K562 (cell line): ENCODE measurements around the gene SLC2A8. TPM values are rescaled to one million over a fixed set of nuclear protein-coding genes. Genes with fewer than 3 reads are reported as not detected.

ENCODE experiments used
- ATAC-seq: fragments of 200-7000 bp; cut with Tn5 transposase; 3 replicates; pipeline ENCODE4 v1.9.1; 2020; ENCODE audit warnings: moderate library complexity
- BruUV-seq: library from RNA; stranded (reverse); fragments of 400-500 nt; replicated peaks from 2 replicates; lab custom pipeline; 2021; lab: Mats Ljungman, UMichigan
- CTCF ChIA-PET: fragments of 300-600 bp; formaldehyde crosslinking; extraction: SDS; loops from one replicate; lab custom pipeline; 2021; ENCODE audit warnings: low intra/inter-chr PET ratio; lab: Yijun Ruan, JAX
- POLR2A ChIA-PET: fragments of 300-600, 350-650 bp; sonication (Branson Sonifier 250); formaldehyde crosslinking; extraction: SDS; loops from one replicate; lab custom pipeline; 2021; ENCODE audit warnings: antibody characterized with exemption, inconsistent platforms; lab: Yijun Ruan, JAX
- DNase-seq, 4 experiments: peaks; one replicate each; pipeline versions ENCODE4 v3.0.0 to v3.0.0-alpha.2; 2011 to 2018; ENCODE audit warnings: low spot score in 3 of 4, mixed read lengths in 3 of 4; ENCODE audit errors: extremely low read depth in 1 of 4
- FAIRE-seq: peaks from 2 replicates; lab custom pipeline; 2011; peaks lifted over from hg19 to GRCh38; lab: Jason Lieb, UNC
- H2AFZ ChIP-seq: 2 replicates; pipeline ENCODE4 v1.6.0; 2011; ENCODE audit warnings: low read depth, low read length, control low read depth, inconsistent platforms
- H3K27ac ChIP-seq: fragments of 200-600 bp; 3 replicates; pipeline ENCODE4 v1.8.0; 2011; ENCODE audit warnings: low read depth, mild to moderate bottlenecking, control low read depth, inconsistent platforms, low read length, moderate library complexity, mixed read lengths; ENCODE audit errors: extremely low read depth
- H3K27me3 ChIP-seq, 2 experiments: fragments of 300-600 bp in 1 of 2; 2 replicates in 1 of 2; 3 replicates in 1 of 2; pipeline versions ENCODE4 v1.6.0 to v1.8.0; 2011; ENCODE audit warnings: inconsistent platforms in 2 of 2, low read length in 2 of 2, mild to moderate bottlenecking in 1 of 2, mixed read lengths in 1 of 2, moderate library complexity in 1 of 2; ENCODE audit not compliant: control insufficient read depth in 2 of 2, insufficient read depth in 2 of 2
- H3K36me3 ChIP-seq: fragments of 300-600 bp; 3 replicates; pipeline ENCODE4 v1.8.0; 2011; ENCODE audit warnings: mild to moderate bottlenecking, low read length, inconsistent platforms; ENCODE audit not compliant: control insufficient read depth, insufficient read depth
- H3K4me1 ChIP-seq, 2 experiments: fragments of 200-600 bp in 1 of 2; replicated peaks in 1 of 2; 2 replicates in 1 of 2; 3 replicates in 1 of 2; pipeline versions ENCODE4 v1.5.1 to v1.8.0; 2011; ENCODE audit warnings: inconsistent platforms in 2 of 2, low read length in 2 of 2, mild to moderate bottlenecking in 1 of 2, mixed read lengths in 1 of 2, moderate library complexity in 1 of 2; ENCODE audit not compliant: control insufficient read depth in 2 of 2, insufficient read depth in 2 of 2
- H3K4me2 ChIP-seq: 2 replicates; pipeline ENCODE4 v1.6.1; 2011; ENCODE audit warnings: low read length, control low read depth, inconsistent platforms, mixed read lengths; ENCODE audit not compliant: insufficient read depth
- H3K4me3 ChIP-seq: fragments of 200-600 bp; sonication (generic), shearing (Covaris generic); 2 replicates; pipeline ENCODE4 v1.5.1; 2016; ENCODE audit warnings: control low read depth, inconsistent platforms
- H3K79me2 ChIP-seq: fragments of 200-600 bp; 3 replicates; pipeline ENCODE4 v1.8.0; 2011; ENCODE audit warnings: low read length, inconsistent platforms; ENCODE audit not compliant: control insufficient read depth, insufficient read depth
- H3K9ac ChIP-seq, 2 experiments: 2 replicates each; pipeline versions ENCODE4 v1.6.0 to v1.6.1; 2011; ENCODE audit warnings: low read depth in 2 of 2, low read length in 2 of 2, control low read depth in 1 of 2, inconsistent platforms in 1 of 2, mild to moderate bottlenecking in 1 of 2, mixed read lengths in 1 of 2; ENCODE audit not compliant: insufficient read depth in 1 of 2
- H3K9me1 ChIP-seq: one replicate; pipeline ENCODE4 v1.6.0; 2011; ENCODE audit warnings: inconsistent platforms, mild to moderate bottlenecking, low read length, moderate library complexity; ENCODE audit not compliant: control insufficient read depth, insufficient read depth
- H3K9me3 ChIP-seq: replicated peaks from 2 replicates; pipeline ENCODE4 v1.5.1; 2011; ENCODE audit warnings: low read depth, low read length, inconsistent platforms; ENCODE audit not compliant: control insufficient read depth, insufficient read depth
- H4K20me1 ChIP-seq: replicated peaks from 2 replicates; pipeline ENCODE4 v1.6.1; 2011; ENCODE audit warnings: low read length, inconsistent platforms, mixed read lengths; ENCODE audit not compliant: control insufficient read depth, insufficient read depth
- BCOR ChIP-seq: fragments of 450-650 bp; IDR thresholded peaks from 2 replicates; pipeline ENCODE4 v1.6.1; 2016
- BRD4 ChIP-seq: fragments of 200-600 bp; sonication (generic); IDR thresholded peaks from 2 replicates; pipeline ENCODE4 v1.6.1; 2017; ENCODE audit warnings: inconsistent platforms
- DPF2 ChIP-seq: fragments of 450-650 bp; IDR thresholded peaks from 2 replicates; pipeline ENCODE4 v1.6.1; 2016
- E2F3 ChIP-seq: fragments of 250-450 bp; sonication (Bioruptor Pico); IDR thresholded peaks from 2 replicates; pipeline ENCODE4 v1.4.0; 2020; ENCODE audit warnings: mild to moderate bottlenecking
- EZH2 ChIP-seq: IDR thresholded peaks from 2 replicates; pipeline ENCODE4 v1.6.1; 2012; ENCODE audit warnings: low read depth, mild to moderate bottlenecking, inconsistent platforms, low read length, borderline replicate concordance
- GTF2E2 ChIP-seq: fragments of 200-800 bp; sonication (Bioruptor generic); IDR thresholded peaks from 2 replicates; pipeline ENCODE4 v1.6.1; 2016; ENCODE audit warnings: missing genetic modification characterization, missing compliant biosample characterization
- NELFE ChIP-seq: IDR thresholded peaks from 2 replicates; pipeline ENCODE4 v1.6.1; 2011; ENCODE audit warnings: mild to moderate bottlenecking; ENCODE audit not compliant: insufficient read depth, insufficient read length
- RBM14 ChIP-seq: fragments of 200-400 bp; formaldehyde crosslinking; IDR thresholded peaks from 2 replicates; pipeline ENCODE4 v1.6.1; 2018; ENCODE audit warnings: low read depth, mild to moderate bottlenecking, low read length, moderate library complexity, borderline replicate concordance; ENCODE audit not compliant: insufficient read depth
- RBM39 ChIP-seq: fragments of 200-400 bp; formaldehyde crosslinking; optimal IDR thresholded peaks from 2 replicates; pipeline ENCODE3; 2018; ENCODE audit warnings: low read depth, low read length
- U2AF1 ChIP-seq: fragments of 200-400 bp; formaldehyde crosslinking; optimal IDR thresholded peaks from 2 replicates; pipeline ENCODE3; 2017; ENCODE audit warnings: mild to moderate bottlenecking, low read depth, low read length, moderate library complexity
- ZNF239 ChIP-seq: fragments of 250-450 bp; sonication (Bioruptor Pico); IDR thresholded peaks from 2 replicates; pipeline ENCODE4 v1.4.0; 2020; ENCODE audit warnings: mild to moderate bottlenecking
- ZNF324 ChIP-seq: fragments of 250-450 bp; sonication (Bioruptor Pico); IDR thresholded peaks from 2 replicates; pipeline ENCODE4 v1.4.0; 2020; ENCODE audit warnings: mild to moderate bottlenecking
- WGBS: fragments of 100-300 bp; shearing (Covaris generic); methylation state at CpG from one replicate; pipeline ENCODE4 v1.1.6; 2016; ENCODE audit warnings: low coverage, mixed read lengths; ENCODE audit not compliant: insufficient coverage; ENCODE audit errors: missing lambda C conversion rate; 5-methylcytosine and 5-hydroxymethylcytosine counted together
- in situ Hi-C: fragments of 300-500 bp; cut with MboI; formaldehyde crosslinking; loops from 4 replicates; pipeline ENCODE4 v1.15.0; 2018; ENCODE audit warnings: inconsistent platforms, mixed read lengths
- intact Hi-C: fragments of 100-400 bp; cut with micrococcal nuclease; formaldehyde crosslinking; loops from 2 replicates; pipeline ENCODE4 v1.14.2; 2022
- polyA plus RNA-seq, 8 experiments: library from polyadenylated mRNA; depleted of rRNA in 4 of 8; stranded (reverse) in 5 of 8; unstranded in 3 of 8; fragments of >200 nt; fragmentation: Nextera tagmentation in 2 of 8; fragmentation: Illumina TruSeq in 1 of 8; extraction: Ambion mirVana in 2 of 8; extraction: Trizol in 1 of 8; gene quantifications; 2 replicates each; pipeline versions ENCODE4 v1.2.1 to v1.2.3, GENCODE V29; 2011 to 2014; ENCODE audit warnings: inconsistent platforms in 1 of 8, missing spikeins in 1 of 8
- total RNA-seq, 7 experiments: library from RNA; depleted of rRNA in 6 of 7; stranded (reverse); fragments of >200 nt in 6 of 7; fragmentation: Illumina TruSeq in 2 of 7; extraction: Trizol in 2 of 7; gene quantifications; 2 replicates each; pipeline versions ENCODE4 v1.2.1 to v1.2.3, GENCODE V29; 2011 to 2021; ENCODE audit warnings: low replicate concordance in 1 of 7
- TF ChIP-seq, protein P1 (sequence below): fragments of 450-650 bp; IDR thresholded peaks from 2 replicates; pipeline ENCODE4 v1.7.0; 2016; ENCODE audit warnings: borderline replicate concordance

SLC2A8 gene
- total and polyA plus RNA-seq, 9 of the 15 experiments (the other 6 are each of a cell fraction or from before 2014, with no cell fraction given) = 0.13 to 12.9 (median 5.2) TPM

DNA sequence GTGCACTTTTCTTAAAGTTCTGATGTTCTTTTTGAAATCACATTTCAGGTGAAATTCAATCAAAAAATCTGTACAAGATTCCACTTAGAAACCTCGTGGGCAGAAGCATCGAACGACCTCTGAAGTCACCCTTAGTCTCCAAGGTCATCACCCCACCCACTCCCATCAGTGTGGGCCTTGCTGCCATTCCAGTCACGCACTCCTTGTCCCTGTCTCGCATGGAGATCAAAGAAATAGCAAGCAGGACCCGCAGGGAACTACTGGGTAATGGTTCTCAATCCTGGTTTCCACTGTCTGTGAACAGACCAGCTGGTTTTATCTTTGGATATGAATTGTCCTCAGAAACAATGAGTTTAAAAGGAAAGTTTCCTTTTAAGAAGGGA, 8.1 kb upstream of the SLC2A8 start:
- peaks cover 0 to 4% of the 10 kb centered on the region in 2 experiments; a peak in 1 of 5 replicates for H3K4me1 ChIP-seq
- 5% methylated on average over 6 of the region's 6 CpGs for WGBS
- POLR2A ChIA-PET = interaction anchor here (0.6 kb wide), 1 partner anchor 173 kb away, joined by 3 read pairs; no protein-coding TSS in a partner anchor

DNA sequence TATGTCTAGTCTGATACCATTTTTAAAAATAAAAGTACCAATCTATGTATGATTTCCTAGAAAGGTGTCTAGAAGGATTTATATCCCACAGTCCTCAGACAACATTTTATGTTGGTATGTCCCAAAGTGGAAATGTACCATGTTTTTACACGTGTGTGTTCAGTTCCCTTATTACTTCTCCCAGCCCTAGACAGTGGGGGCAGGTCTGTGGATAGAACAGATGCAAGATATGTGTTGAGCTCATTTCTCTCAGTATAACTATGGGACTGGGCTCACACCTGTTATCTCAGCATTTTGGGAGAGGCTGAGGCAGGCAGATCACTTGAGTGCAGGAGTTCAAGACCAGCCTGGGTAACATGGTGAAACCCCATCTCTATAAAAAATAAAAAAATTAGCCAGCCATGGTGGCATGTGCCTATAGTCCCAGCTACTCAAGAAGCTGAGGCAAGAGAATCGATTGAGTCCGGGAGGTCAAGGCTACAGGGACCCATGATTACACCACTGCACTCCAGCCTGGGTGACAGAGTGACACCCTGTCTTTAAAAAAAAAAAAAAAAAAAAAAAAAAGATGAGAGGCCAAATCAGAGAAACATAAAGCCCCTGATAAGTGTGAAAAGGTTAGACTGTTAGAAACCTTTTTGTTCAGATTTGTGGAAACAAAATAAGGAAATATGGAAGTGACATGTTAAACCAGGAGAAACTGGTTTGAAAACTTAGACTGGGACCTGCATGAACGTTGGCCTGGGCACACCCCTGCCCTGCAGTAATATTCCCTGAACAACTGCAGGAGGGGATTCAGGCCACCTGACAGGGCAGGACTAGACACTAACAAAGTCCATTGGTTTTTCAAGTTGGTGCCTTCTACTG, 7.4 kb upstream of the SLC2A8 start:
- WGBS = 15% methylated on average over 4 of the region's 4 CpGs
- in situ Hi-C loops = no loop called here
- Histone ChIP-seq H3K79me2 (no peaks in the 10 kb centered on the region), H3K27ac (no peak overlapping the region), H3K36me3 (no peaks in the 10 kb centered on the region), H3K9me3 (no peaks in the 10 kb centered on the region), H4K20me1 (peaks cover 4% of the 10 kb centered on the region; the same call in 1 of the 2 replicates), H3K4me3 (no peak overlapping the region), H3K9ac (no peak overlapping the region), H3K27me3 (peaks cover 17 to 25% of the 10 kb centered on the region in 2 experiments; a peak in 4 of 5 replicates), H3K4me2 (no peak overlapping the region), H2AFZ (no peak overlapping the region), H3K4me1 (peaks cover 0 to 4% of the 10 kb centered on the region in 2 experiments; a peak in 1 of 5 replicates), H3K9me1 (no peaks in the 10 kb centered on the region)
- no peak for DNase-seq
- FAIRE-seq = no peak
- POLR2A ChIA-PET = interaction anchor here (0.6 kb wide), 1 partner anchor 174 kb away, joined by 3 read pairs; no protein-coding TSS in a partner anchor
- TF ChIP-seq ZNF324 (CRISPR knock-in tag) (no peak), NELFE (no peak), U2AF1 (no peak), BRD4 (no peak), EZH2 (no peak), RBM14 (no peak)
- TF ChIP-seq, protein P1, sequence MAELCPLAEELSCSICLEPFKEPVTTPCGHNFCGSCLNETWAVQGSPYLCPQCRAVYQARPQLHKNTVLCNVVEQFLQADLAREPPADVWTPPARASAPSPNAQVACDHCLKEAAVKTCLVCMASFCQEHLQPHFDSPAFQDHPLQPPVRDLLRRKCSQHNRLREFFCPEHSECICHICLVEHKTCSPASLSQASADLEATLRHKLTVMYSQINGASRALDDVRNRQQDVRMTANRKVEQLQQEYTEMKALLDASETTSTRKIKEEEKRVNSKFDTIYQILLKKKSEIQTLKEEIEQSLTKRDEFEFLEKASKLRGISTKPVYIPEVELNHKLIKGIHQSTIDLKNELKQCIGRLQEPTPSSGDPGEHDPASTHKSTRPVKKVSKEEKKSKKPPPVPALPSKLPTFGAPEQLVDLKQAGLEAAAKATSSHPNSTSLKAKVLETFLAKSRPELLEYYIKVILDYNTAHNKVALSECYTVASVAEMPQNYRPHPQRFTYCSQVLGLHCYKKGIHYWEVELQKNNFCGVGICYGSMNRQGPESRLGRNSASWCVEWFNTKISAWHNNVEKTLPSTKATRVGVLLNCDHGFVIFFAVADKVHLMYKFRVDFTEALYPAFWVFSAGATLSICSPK = no peak
- intact Hi-C loops = no loop called here
- no TSS peak for BruUV-seq
- no peak for ATAC-seq
- CTCF ChIA-PET = no interaction called here

More for the DNA sequence above, 8.1 kb upstream of the SLC2A8 start:
- TF ChIP-seq DPF2 = no peak
- TF ChIP-seq E2F3 (CRISPR knock-in tag) = no peak
- 0 out of 2 replicates have a peak, but pooled peaks have one; percentile 33 for TF ChIP-seq GTF2E2 (tag)
- TF ChIP-seq RBM39 = no peak
- TF ChIP-seq ZNF239 (CRISPR knock-in tag) = no peak
- no peak for TF ChIP-seq NELFE
- TF ChIP-seq BCOR = no peak
- Histone ChIP-seq H3K9me3 (no peaks in the 10 kb centered on the region), H4K20me1 (peaks cover 4% of the 10 kb centered on the region; the same call in 1 of the 2 replicates), H3K79me2 (no peaks in the 10 kb centered on the region), H3K27ac (no peak overlapping the region), H2AFZ (no peak overlapping the region), H3K36me3 (no peaks in the 10 kb centered on the region), H3K9ac (no peak overlapping the region), H3K4me3 (no peak overlapping the region), H3K27me3 (peaks cover 21 to 33% of the 10 kb centered on the region in 2 experiments; a peak in 4 of 5 replicates), H3K9me1 (no peaks in the 10 kb centered on the region), H3K4me2 (no peak overlapping the region)
- ATAC-seq (no peak), DNase-seq (no peak), FAIRE-seq (no peak)
- intact Hi-C loops (no loop called here), in situ Hi-C loops (no loop called here)
- CTCF ChIA-PET = no interaction called here
- no TSS peak for BruUV-seq
